OCI-LY1 (cell line): Measurements from ENCODE around the gene TOX2.
A peak's percentile ranks its signal among the peaks of the same experiment; 100 is the strongest.

ENCODE experiments used
- H2AFZ ChIP-seq: fragments of 200-600 bp; sonication (generic), shearing (Covaris generic); 2 replicates; pipeline ENCODE4 v1.6.0; 2014; ENCODE audit warnings: antibody characterized with exemption, mild to moderate bottlenecking, low read length
- H3F3A ChIP-seq: fragments of 200-600 bp; sonication (generic), shearing (Covaris generic); 2 replicates; pipeline ENCODE4 v1.6.0; 2014; ENCODE audit warnings: mild to moderate bottlenecking, antibody characterized with exemption, low read length, moderate library complexity; ENCODE audit not compliant: insufficient read depth
- H3K27ac ChIP-seq: fragments of 200-600 bp; sonication (generic); 2 replicates; pipeline ENCODE4 v1.5.1; 2014; ENCODE audit warnings: low read length, mixed run types, mild to moderate bottlenecking, low read depth; ENCODE audit not compliant: poor library complexity, severe bottlenecking
- H3K27me3 ChIP-seq: fragments of 200-600 bp; sonication (generic); 2 replicates; pipeline ENCODE4 v1.6.0; 2014; ENCODE audit warnings: antibody characterized with exemption, mild to moderate bottlenecking, low read length, moderate library complexity; ENCODE audit not compliant: insufficient read depth
- H3K36me3 ChIP-seq: fragments of 200-600 bp; sonication (generic); 2 replicates; pipeline ENCODE4 v1.6.1; 2014; ENCODE audit warnings: mild to moderate bottlenecking, antibody characterized with exemption, low read length, moderate library complexity, mixed read lengths; ENCODE audit not compliant: insufficient read depth
- H3K4me1 ChIP-seq: fragments of 200-600 bp; sonication (generic); 2 replicates; pipeline ENCODE4 v1.5.1; 2014; ENCODE audit warnings: mild to moderate bottlenecking, low read length, moderate library complexity; ENCODE audit not compliant: insufficient read depth, severe bottlenecking
- H3K4me2 ChIP-seq: fragments of 200-600 bp; sonication (generic), shearing (Covaris generic); 2 replicates; pipeline ENCODE4 v1.6.1; 2014; ENCODE audit warnings: low read length
- H3K4me3 ChIP-seq: fragments of 200-600 bp; sonication (generic); 2 replicates; pipeline ENCODE4 v1.5.1; 2014; ENCODE audit warnings: low read length, low read depth, mild to moderate bottlenecking, mixed read lengths; ENCODE audit not compliant: poor library complexity, severe bottlenecking
- H3K79me2 ChIP-seq: fragments of 200-600 bp; shearing (Covaris generic); 2 replicates; pipeline ENCODE4 v1.6.1; 2016; ENCODE audit warnings: mixed run types, low read length, mixed read lengths; ENCODE audit not compliant: insufficient read depth
- H3K9ac ChIP-seq: fragments of 200-600 bp; sonication (generic), shearing (Covaris generic); 2 replicates; pipeline ENCODE4 v1.6.1; 2014; ENCODE audit warnings: mild to moderate bottlenecking, low read length, mixed read lengths
- H3K9me2 ChIP-seq: fragments of 200-600 bp; sonication (generic), shearing (Covaris generic); 2 replicates; pipeline ENCODE4 v1.6.1; 2014; ENCODE audit warnings: low read depth, mild to moderate bottlenecking, low read length, mixed read lengths
- H3K9me3 ChIP-seq: fragments of 200-600 bp; shearing (Covaris generic); 2 replicates; pipeline ENCODE4 v1.6.1; 2014; ENCODE audit warnings: low read length, mixed read lengths
- H4K20me1 ChIP-seq: fragments of 200-600 bp; sonication (generic), shearing (Covaris generic); 2 replicates; pipeline ENCODE4 v1.6.0; 2016; ENCODE audit warnings: mild to moderate bottlenecking, low read length; ENCODE audit not compliant: insufficient read depth
- CTCF ChIP-seq: fragments of 200-600 bp; sonication (generic), shearing (Covaris generic); IDR thresholded peaks from 2 replicates; pipeline ENCODE4 v1.5.1; 2017; ENCODE audit warnings: mild to moderate bottlenecking, antibody characterized with exemption, low read length, moderate library complexity, mixed read lengths
- EZH2 ChIP-seq: fragments of 200-600 bp; sonication (generic), shearing (Covaris generic); IDR thresholded peaks from 2 replicates; pipeline ENCODE4 v1.8.0; 2017; ENCODE audit warnings: borderline replicate concordance, mixed run types, mild to moderate bottlenecking, antibody characterized with exemption, low read length, moderate library complexity, mixed read lengths

The TOX2 gene

GRCh38 chr20:44080064-44080463 lies 165.4 kb downstream of the TOX2 start:
- Histone ChIP-seq H3K4me3 (no peak overlapping the region), H3K79me2 (no peaks in the 10 kb centered on the region), H3K9me2 (no peaks in the 10 kb centered on the region), H3F3A (no peaks in the 10 kb centered on the region), H3K9ac (no peak overlapping the region), H4K20me1 (no peaks in the 10 kb centered on the region), H3K9me3 (no peaks in the 10 kb centered on the region), H2AFZ (no peak overlapping the region), H3K4me2 (no peak overlapping the region), H3K4me1 (peaks cover 12% of the 10 kb centered on the region), H3K27ac (no peak overlapping the region), H3K27me3 (no peaks in the 10 kb centered on the region), H3K36me3 (no peaks in the 10 kb centered on the region)
- no peak for TF ChIP-seq CTCF
- no peak for TF ChIP-seq EZH2

GRCh38 chr20:44080646-44081267 lies 166.1 kb downstream of the TOX2 start:
- H3K9me2 ChIP-seq, result no peaks in the 10 kb centered on the region
- no peaks in the 10 kb centered on the region for H3K27me3 ChIP-seq
- no peak overlapping the region for H3K27ac ChIP-seq
- no peak overlapping the region for H3K9ac ChIP-seq
- TF ChIP-seq CTCF (peak; percentile 98), EZH2 (no peak)
- H2AFZ ChIP-seq, result no peak overlapping the region
- no peaks in the 10 kb centered on the region for H3F3A ChIP-seq
- no peaks in the 10 kb centered on the region for H3K36me3 ChIP-seq
- no peaks in the 10 kb centered on the region for H4K20me1 ChIP-seq
- no peaks in the 10 kb centered on the region for H3K79me2 ChIP-seq
- no peak overlapping the region for H3K4me2 ChIP-seq
- H3K4me1 ChIP-seq, result peaks cover 13% of the 10 kb centered on the region
- no peak overlapping the region for H3K4me3 ChIP-seq
- no peaks in the 10 kb centered on the region for H3K9me3 ChIP-seq

- Histone ChIP-seq H3K27ac (no peak overlapping the region), H3K4me2 (no peak overlapping the region), H2AFZ (no peak overlapping the region), H3K9me2 (no peaks in the 10 kb centered on the region), H3F3A (no peaks in the 10 kb centered on the region), H3K36me3 (no peaks in the 10 kb centered on the region), H3K9ac (no peak overlapping the region), H3K4me3 (no peak overlapping the region), H3K4me1 (peaks cover 20% of the 10 kb centered on the region), H3K79me2 (no peaks in the 10 kb centered on the region), H3K9me3 (no peaks in the 10 kb centered on the region), H3K27me3 (no peaks in the 10 kb centered on the region), H4K20me1 (no peaks in the 10 kb centered on the region)
- TF ChIP-seq EZH2, result no peak
- TF ChIP-seq CTCF, result no peak
Observed at GRCh38 chr20:44081476-44081875, 166.8 kb downstream of the TOX2 start.
